ENCODE results near the gene OR2T27.
"Not testable (repeated sequence)": the region's sequence is repeated elsewhere in the genome, so short reads cannot be mapped to it uniquely, and the experiment has no call there.

OR2T27 gene

DNA sequence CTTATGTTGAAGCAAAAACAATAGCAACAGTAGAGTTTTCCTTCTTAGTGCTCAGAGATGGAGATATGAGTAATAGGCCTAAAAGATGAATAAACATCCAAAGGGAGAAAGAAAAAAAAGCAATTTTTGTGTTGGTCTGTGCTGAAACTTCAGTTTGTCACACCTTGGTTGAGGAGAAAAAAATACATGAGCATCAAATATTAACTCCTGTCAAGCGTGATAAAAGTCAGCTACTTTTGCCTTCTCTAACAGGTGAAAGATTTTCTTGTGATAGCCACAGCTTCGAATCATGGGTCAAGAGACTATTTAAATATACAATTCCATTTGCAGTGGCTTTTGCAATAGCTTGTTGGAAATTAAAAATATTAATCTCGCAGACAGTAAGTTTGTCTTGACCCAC lies 14.4 kb downstream of the OR2T27 start:
- DNase-seq (ENCODE audit: low read depth): not testable (repeated sequence)

DNA sequence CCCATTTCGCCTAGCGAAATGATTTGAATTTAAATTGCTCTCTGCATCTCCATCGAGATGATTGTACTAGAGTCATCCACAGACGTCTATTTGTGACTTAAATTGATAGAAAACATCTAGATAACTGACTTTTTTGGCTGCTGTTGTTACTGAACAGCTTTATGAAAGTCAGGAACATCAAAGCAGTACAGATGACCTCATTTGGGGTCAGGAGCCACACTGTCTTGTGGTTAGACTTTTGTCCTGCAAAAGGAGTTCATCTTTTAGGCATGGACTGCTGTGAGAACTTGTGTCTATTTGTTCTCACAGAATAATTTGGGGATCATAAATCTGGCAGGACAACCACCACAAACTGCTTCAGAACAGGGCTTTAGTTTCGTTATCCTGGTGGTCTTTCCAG lies 15.7 kb downstream of the OR2T27 start:
- not testable (repeated sequence) for DNase-seq (ENCODE audit: low read depth)

DNA sequence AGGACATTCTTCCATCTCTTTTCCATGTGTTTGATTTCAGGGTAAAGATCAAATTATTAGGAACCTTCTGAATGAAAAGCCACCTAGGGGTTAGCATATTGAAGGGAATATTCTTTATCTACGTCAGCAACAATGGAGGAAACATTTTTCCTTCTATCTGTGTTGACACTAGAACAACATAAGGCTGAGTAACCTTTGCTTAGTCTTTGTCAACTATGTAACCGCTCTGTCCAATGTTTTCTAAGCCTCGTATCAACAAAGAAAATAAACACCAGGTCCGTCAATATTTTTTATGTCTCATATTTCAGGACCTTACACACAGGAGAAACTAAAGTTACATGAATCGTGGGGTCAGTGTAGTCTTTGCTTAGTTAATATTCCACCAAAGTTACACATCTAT lies 18.7 kb downstream of the OR2T27 start:
- DNase-seq (ENCODE audit: low read depth): not testable (repeated sequence)

DNA sequence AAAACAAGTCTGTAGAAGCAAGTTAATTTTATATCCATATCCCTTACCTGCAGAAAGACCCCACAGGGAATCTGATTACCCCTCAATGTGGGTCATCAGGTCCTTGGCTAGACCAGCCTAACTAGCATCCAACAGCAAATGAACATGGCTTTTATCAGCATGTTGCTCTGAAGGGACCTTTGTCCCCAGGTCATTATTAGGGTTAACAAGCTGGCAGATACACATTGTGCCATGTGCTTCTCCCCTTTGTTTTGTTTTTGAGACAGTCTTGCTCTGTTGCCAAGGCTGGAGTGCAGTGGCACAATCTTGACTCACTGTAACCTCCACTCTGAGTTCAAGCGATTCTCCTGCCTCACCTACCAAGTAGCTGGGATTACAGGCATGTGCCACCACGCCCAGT lies 20.3 kb downstream of the OR2T27 start, which contains the start of gene OR2T11:
OR2T11 (minus strand) TSS at position 101 of the 400 bp plus-strand sequence. CDS start 7,963 bp downstream, outside the sequence.
- not testable (repeated sequence) for DNase-seq (ENCODE audit: low read depth)

- peak; percentile 15 for DNase-seq (ENCODE audit: low read depth)
Observed at GRCh38 chr1:248631354-248632008, 23.8 kb downstream of the OR2T27 start.

DNA sequence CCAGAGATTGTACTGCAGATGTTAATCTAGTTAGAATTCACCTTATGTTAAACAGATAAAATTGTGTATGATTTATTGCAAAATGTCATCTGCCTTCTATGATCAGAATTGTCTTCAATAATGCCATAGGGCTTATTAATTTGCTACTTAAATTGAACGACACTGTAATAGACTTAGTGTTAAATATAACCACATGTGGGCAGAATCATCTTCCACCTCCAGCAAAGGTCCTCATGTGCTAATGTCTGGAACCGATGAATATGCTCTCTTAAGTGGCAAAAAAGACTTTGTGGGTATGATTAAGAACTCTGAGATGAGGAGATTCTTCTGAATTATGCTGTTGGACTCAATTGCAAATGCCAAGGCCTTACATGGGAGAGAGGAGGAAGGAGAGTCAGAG lies 24.8 kb downstream of the OR2T27 start:
- no peak for DNase-seq (ENCODE audit: low read depth)

DNA sequence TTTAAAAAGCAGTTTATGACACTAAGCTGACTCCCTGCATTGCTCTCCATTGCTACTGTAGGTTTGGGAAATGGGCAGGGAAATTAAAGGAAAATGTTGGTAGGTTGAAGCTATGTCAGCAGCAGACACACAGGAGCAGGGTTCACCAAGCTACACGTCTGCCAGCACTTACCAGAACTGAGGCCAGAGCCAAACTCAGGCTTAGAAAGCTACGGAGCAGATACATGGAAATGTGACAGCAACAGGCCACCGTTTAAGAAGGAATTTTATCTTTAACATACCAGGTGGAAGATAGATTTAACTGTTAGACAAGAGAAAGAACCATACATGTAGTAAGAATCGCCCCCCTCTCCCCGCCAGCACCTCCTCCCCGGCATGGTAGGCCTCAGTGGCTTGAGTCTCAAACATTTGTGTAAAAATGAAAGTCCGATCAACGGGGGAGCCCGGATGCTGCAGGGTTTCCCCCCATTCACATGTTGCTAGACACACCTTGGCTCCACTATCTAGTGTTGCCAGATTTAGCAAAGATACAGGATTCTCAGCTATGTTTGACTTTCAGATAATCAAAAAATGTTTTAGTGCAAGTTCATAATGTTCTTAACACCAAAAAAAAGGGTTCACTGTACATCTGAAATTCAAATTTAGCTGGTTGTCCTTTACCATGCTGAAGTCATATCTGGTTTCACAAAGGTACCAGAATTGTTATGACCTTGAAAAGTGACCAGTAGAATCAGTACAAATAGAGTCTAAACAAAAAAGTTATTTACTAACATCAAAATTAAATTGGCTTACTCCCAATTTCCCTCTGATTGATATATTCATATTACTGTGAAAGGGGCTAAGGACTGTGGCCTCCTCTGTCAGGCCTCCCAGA lies 27.1 kb downstream of the OR2T27 start:
- no peak for DNase-seq (ENCODE audit: low read depth)

DNA sequence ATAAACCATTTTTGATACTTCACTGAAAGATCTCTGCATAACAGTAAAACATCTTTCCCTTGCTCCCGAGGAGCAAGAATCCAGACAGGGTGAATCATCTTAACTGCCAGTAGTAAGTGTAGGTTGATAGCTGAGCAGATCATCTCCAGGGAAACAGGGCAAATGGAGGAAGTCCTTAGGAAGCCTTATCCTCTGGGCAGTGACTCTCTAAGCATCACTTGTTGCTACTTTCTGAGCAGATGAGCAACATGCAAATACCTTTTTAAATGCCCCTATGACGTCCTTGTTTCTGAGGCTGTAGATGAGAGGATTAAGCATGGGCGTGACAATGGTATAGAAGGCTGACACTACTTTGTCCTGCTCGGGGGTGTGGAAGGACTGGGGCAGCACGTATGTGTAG lies 29.4 kb downstream of the OR2T27 start:
- DNase-seq (ENCODE audit: low read depth): peak; percentile 4

GRCh38 chr1:248625166-248625565 lies 30.2 kb downstream of the OR2T27 start:
- no peak for DNase-seq (ENCODE audit: low read depth)

DNA sequence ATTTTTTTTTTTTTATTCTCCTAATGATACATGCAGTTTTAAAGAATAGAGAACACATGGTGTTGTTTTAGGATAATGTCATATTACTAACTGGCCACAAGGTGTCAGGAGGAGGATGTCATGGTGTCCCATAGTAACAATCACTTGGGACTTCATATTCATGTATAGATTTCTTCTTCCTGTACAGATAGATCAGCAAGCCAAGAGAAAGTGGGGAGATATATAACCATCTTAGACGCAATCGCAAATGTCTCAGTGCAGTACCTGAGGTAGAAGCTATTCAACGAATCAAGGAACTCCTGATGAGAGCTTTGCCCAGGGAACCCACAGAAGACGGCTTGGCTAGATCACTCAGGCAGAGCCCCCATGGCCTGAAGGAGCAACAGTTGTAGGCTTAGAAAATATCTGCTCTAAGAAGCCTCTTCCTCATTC lies 32.7 kb downstream of the OR2T27 start:
- peak; percentile 60 for DNase-seq (ENCODE audit: low read depth)

DNA sequence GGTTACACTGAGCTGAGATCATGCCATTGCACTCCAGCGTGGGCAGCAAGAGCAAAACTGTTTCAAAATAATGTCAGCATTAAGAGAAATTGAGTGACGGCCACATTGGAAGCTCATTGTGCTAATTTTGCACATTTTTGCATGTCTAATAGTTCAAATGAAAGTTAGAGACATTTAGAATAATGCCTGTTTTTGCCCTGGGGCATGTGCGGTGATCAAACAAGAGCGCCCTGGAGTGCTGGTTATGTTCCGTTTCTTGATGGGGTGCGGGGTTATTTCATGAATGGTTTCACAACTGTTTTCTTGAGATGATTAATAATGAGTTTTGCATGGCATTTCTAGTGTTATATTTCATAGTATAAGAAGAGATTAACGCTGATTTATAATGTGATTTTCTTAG lies 33.6 kb downstream of the OR2T27 start:
- no peak for DNase-seq (ENCODE audit: low read depth)

GRCh38 chr1:248618878-248619277 lies 36.5 kb downstream of the OR2T27 start:
- peak; percentile 65 for DNase-seq (ENCODE audit: low read depth)

- DNase-seq (ENCODE audit: low read depth): no peak
Observed at GRCh38 chr1:248618119-248618518, 37.2 kb downstream of the OR2T27 start.

DNA sequence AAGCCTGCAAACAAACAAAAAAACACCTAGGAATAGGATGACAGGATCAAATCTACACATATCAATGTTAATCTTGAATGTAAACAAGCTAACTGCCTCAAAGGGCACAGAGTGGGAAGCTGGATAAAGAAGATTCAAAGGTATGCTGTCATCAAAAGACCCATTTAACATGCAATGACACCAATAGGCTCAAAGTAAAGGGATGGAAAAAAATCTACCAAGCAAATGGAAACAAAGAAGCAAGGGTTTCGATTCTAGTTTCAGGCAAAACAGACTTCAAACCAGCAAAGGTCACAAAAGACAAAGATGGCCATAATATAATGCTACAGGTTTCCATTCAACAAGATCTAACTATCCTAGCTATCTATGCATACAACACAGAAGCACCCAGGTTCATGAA lies 41.6 kb downstream of the OR2T27 start:
- DNase-seq (ENCODE audit: low read depth): no peak

DNA sequence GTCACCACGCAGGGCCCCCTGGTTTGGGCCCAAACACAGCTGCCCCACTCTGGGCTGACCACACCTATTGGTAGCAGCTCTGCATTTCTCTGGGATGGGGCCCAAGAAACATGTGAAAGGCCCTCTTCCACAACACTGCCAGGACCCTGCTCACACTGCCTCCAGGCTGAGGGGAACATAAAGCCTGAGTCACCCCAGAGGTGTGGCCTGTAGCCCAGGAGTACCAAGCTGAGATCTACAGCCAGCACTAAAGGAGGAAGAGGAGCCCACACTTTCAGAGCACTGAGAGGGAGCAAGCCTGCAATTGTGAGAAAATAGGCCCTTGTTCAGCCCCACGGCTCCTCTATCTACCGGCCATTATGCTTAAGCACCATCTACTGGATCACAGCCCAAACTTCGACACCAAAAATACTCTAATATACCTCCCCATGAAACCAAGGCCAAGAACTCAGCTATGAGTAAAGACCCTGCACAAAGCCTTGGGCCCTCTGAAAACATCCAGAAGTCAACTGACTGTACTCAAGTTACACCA lies 43.4 kb downstream of the OR2T27 start:
- DNase-seq (ENCODE audit: low read depth): peak; percentile 44

GRCh38 chr1:248610301-248610700 lies 45.0 kb downstream of the OR2T27 start:
- DNase-seq (ENCODE audit: low read depth): no peak

Data from ELR (cell line).